AG04450 (cell line): ENCODE data around the gene BSPRY. TPM values are rescaled to one million over a fixed set of nuclear protein-coding genes. Genes with fewer than 3 reads are reported as not detected.
A peak's percentile ranks its signal among the peaks of the same experiment; 100 is the strongest.
"Not testable (repeated sequence)": the region's sequence is repeated elsewhere in the genome, so short reads cannot be mapped to it uniquely, and the experiment has no call there.

Source experiments
- CTCF ChIA-PET: fragments of 300-600, 350-600 bp; formaldehyde crosslinking; extraction: SDS; loops from one replicate; lab custom pipeline; 2022; ENCODE audit warnings: antibody characterized with exemption, inconsistent platforms; lab: Charles Lee
- POLR2A ChIA-PET: fragments of 350-600 bp; formaldehyde crosslinking; extraction: SDS; loops from one replicate; lab custom pipeline; 2021; ENCODE audit warnings: antibody characterized with exemption, inconsistent platforms; lab: Yijun Ruan, JAX
- DNase-seq: peaks from one replicate; pipeline ENCODE4 v3.0.0-alpha.2; 2011; ENCODE audit warnings: low read depth, low spot score
- H3K27ac ChIP-seq: one replicate; pipeline ENCODE4 v1.5.1; 2012; ENCODE audit warnings: low read depth, low read length, control low read depth
- H3K27me3 ChIP-seq: one replicate; pipeline ENCODE4 v1.6.0; 2012; ENCODE audit warnings: low read length; ENCODE audit not compliant: control insufficient read depth, insufficient read depth
- H3K4me3 ChIP-seq: 2 replicates; pipeline ENCODE4 v1.5.1; 2011; ENCODE audit warnings: mild to moderate bottlenecking, low read depth, low read length, control low read depth
- H3K9me3 ChIP-seq: 2 replicates; pipeline ENCODE4 v1.5.1; 2012; ENCODE audit warnings: low read length; ENCODE audit not compliant: control insufficient read depth, insufficient read depth
- polyA plus RNA-seq: library from polyadenylated mRNA; depleted of rRNA; stranded (reverse); fragments of >200 nt; gene quantifications from 2 replicates; pipeline ENCODE4 v1.2.3, GENCODE V29; 2011
- TF ChIP-seq, protein P1 (sequence below): IDR thresholded peaks from 2 replicates; pipeline ENCODE4 v1.5.1; 2011; ENCODE audit warnings: low read depth, low read length, control low read depth, inconsistent platforms

The BSPRY gene
- polyA plus RNA-seq, 1 experiment: not detected

DNA sequence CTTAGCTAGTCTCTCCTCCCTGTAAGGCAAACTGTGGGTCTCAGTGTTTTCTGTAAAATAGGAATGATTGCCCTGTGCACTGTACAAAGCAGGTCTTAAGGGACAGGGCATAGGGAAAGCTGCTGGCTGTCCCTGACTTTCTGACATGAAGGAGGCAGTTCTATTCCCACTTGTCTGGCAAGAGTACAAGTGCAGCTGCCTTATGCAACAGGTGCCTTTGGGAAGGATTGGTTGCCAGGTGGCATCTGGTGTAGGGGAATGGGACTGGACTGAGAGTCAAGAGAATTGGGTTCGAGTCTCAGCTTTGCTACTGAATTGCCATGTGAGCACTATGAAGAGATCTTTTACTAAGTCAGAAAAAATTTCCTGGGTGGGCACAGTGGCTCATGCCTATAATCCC, 10.0 kb downstream of the BSPRY start:
- ChIA-PET CTCF (no interaction called here), POLR2A (interaction anchor here (0.6 kb wide), 2 partner anchors 11 to 42 kb away, joined by 3 read pairs; no protein-coding TSS in a partner anchor)

DNA sequence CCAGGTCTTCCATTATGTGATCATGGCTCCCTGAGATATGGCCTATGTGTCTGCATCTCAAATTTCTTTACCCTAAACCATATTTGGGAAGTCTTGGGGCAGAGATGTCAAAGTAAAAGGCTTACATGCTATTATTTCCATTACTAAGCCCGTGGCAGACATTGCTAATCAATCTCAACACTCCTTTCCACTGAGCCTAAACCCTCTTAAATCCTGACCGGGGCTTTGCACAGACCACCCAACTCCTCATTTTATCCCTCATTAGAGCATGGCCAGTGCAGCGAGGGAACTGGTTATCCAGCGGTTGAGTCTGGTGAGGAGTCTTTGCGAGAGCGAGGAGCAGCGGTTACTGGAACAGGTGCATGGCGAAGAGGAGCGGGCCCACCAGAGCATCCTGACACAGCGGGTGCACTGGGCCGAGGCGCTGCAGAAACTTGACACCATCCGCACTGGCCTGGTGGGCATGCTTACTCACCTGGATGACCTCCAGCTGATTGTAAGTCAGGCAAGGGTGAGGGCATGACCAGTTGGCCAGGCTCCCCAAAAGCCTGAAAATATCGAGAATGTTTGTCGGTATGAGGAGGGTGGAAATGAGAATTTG, 11.0 kb downstream of the BSPRY start:
- no peaks in the 10 kb centered on the region; the same call in 1 of the 2 replicates for H3K9me3 ChIP-seq
- no peak overlapping the region for H3K4me3 ChIP-seq
- ChIA-PET POLR2A (no interaction called here), CTCF (no interaction called here)
- H3K27me3 ChIP-seq: peaks cover 32% of the 10 kb centered on the region
- no peak for DNase-seq
- TF ChIP-seq, protein P1, sequence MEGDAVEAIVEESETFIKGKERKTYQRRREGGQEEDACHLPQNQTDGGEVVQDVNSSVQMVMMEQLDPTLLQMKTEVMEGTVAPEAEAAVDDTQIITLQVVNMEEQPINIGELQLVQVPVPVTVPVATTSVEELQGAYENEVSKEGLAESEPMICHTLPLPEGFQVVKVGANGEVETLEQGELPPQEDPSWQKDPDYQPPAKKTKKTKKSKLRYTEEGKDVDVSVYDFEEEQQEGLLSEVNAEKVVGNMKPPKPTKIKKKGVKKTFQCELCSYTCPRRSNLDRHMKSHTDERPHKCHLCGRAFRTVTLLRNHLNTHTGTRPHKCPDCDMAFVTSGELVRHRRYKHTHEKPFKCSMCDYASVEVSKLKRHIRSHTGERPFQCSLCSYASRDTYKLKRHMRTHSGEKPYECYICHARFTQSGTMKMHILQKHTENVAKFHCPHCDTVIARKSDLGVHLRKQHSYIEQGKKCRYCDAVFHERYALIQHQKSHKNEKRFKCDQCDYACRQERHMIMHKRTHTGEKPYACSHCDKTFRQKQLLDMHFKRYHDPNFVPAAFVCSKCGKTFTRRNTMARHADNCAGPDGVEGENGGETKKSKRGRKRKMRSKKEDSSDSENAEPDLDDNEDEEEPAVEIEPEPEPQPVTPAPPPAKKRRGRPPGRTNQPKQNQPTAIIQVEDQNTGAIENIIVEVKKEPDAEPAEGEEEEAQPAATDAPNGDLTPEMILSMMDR: no peak
- H3K27ac ChIP-seq: no peak overlapping the region

More for the DNA sequence above, 10.0 kb downstream of the BSPRY start:
- TF ChIP-seq, protein P1: no peak
- Histone ChIP-seq H3K9me3 (no peaks in the 10 kb centered on the region; the same call in 1 of the 2 replicates), H3K4me3 (no peak overlapping the region), H3K27ac (no peak overlapping the region), H3K27me3 (peaks cover 35% of the 10 kb centered on the region)
- DNase-seq: no peak

DNA sequence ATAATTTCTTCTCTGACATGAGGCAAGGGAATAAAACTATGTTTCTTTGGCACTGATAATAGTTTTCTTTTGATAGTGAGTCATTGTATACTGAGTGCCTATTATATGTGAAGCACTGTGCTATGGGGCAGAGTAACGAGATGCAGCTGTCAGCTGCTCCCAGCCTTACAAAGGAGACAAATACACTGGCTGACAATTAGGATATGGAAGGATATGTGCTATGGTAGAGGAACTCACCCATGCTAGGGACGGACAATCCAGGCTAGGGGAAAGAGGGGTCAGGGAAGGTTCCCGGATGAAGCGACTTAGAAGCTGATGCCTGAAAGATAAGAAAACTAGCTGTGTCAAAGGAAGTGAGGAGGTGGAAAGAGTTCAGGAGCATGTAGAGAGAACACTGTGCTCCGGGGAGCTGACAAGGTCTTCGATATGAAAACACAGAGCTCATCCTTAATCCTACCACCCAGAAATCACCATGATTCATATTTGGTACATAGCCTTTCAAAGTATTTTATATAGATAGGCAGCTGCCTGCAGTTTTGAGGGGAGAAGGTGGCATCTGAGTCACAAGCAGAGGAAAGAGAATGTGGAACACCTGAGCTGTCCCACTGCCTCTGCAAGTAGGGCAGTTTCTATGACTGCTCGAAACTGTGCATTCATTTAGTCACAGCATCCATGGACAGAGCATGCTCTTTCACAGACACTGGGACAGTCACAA, 12.1 kb downstream of the BSPRY start:
- peak; percentile 13 for DNase-seq
- ChIA-PET CTCF (interaction anchor here (0.6 to 1.1 kb wide), 2 partner anchors 17 to 39 kb away, joined by 3 read pairs; partner anchors contain the start of gene ALAD), POLR2A (interaction anchor here (0.5 to 0.9 kb wide), 3 partner anchors 9 to 86 kb away, joined by 3 to 6 read pairs (median 3); partner anchors contain the start of genes CDC26, PRPF4 and WDR31)
- TF ChIP-seq, protein P1: no peak
- no peak overlapping the region for H3K27ac ChIP-seq
- no peak overlapping the region for H3K4me3 ChIP-seq
- no peaks in the 10 kb centered on the region; the same call in 1 of the 2 replicates for H3K9me3 ChIP-seq
- H3K27me3 ChIP-seq: peaks cover 30% of the 10 kb centered on the region

DNA sequence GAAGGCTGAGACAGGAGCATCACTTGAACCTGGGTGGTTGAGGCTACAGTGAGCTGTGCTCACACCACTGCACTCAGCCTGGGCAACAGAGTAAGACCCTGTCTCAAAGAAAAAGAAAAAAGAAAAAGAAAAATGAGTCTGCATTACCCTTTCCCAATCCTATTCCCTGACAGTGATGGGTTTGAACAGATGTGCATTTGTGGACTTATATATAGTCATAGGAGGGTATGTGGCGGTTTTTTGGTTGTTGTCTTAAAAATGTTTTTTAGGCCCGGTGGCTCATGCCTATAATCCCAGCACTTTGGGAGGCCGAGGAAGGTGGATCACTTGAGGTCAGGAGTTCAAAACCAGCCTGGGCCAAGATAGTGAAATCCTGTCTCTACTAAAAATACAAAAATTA, 14.0 kb downstream of the BSPRY start:
- no peak overlapping the region for H3K27ac ChIP-seq
- no peak overlapping the region for H3K4me3 ChIP-seq
- H3K9me3 ChIP-seq: no peaks in the 10 kb centered on the region; the same call in 1 of the 2 replicates
- ChIA-PET CTCF (no interaction called here), POLR2A (no interaction called here)
- TF ChIP-seq, protein P1: no peak
- no peak for DNase-seq
- peaks cover 21% of the 10 kb centered on the region for H3K27me3 ChIP-seq

DNA sequence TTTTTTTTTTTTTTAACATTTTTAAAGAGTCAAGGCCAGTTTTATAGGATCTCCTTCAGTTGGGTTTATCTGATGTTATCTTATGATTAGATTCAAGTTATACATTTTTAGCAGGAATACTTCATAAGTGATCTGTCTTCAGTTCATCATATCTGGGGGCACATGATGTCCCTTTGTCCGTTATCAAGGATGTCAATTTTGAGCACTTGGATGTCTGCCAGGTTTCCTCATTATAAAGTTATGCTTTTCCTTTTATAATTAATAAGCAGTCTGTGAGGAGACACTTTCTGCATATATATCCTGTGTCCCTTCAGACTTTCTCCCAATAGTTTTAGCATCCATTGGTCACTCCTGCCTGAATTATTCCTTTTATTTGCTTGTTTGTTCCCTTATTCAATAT, 15.6 kb downstream of the BSPRY start:
- TF ChIP-seq, protein P1: no peak
- ChIA-PET POLR2A (no interaction called here), CTCF (interaction anchor here (0.6 to 0.8 kb wide), 3 partner anchors 39 to 81 kb away, joined by 3 to 4 read pairs (median 3); no protein-coding TSS in a partner anchor)
- Histone ChIP-seq H3K9me3 (no peaks in the 10 kb centered on the region; the same call in 1 of the 2 replicates), H3K27me3 (peaks cover 12% of the 10 kb centered on the region), H3K4me3 (no peak overlapping the region), H3K27ac (no peak overlapping the region)
- no peak for DNase-seq

DNA sequence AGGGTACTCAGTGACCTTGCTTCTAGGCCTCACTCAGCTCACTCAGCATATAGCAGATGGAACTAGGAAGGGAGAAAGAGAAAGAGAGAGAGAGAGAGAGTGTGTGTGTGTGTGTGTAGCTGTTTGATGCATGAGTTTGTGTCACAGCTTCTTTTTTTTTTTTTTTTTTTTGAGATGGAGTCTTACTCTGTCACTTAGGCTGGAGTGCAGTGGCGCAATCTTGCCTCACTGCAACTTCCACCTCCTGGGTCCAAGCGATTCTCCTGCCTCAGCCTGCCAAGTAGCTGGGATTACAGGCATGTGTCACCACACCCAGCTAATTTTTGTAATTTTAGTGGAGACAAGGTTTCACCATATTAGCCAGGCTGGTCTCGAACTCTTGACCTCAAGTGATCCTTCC, 16.3 kb downstream of the BSPRY start:
- DNase-seq, H3K9me3 ChIP-seq, POLR2A ChIA-PET, H3K27ac ChIP-seq, CTCF ChIA-PET, H3K4me3 ChIP-seq, H3K27me3 ChIP-seq: not testable (repeated sequence)
